HK-2 (cell line): Measurements from ENCODE around the gene SLFN14.
"Not testable (repeated sequence)": the region's sequence is repeated elsewhere in the genome, so short reads cannot be mapped to it uniquely, and the experiment has no call there.

Source experiments
- DNase-seq: peaks from one replicate; pipeline ENCODE4 v3.0.0-alpha.2; 2018; ENCODE audit not compliant: unreplicated experiment

SLFN14 gene

DNA sequence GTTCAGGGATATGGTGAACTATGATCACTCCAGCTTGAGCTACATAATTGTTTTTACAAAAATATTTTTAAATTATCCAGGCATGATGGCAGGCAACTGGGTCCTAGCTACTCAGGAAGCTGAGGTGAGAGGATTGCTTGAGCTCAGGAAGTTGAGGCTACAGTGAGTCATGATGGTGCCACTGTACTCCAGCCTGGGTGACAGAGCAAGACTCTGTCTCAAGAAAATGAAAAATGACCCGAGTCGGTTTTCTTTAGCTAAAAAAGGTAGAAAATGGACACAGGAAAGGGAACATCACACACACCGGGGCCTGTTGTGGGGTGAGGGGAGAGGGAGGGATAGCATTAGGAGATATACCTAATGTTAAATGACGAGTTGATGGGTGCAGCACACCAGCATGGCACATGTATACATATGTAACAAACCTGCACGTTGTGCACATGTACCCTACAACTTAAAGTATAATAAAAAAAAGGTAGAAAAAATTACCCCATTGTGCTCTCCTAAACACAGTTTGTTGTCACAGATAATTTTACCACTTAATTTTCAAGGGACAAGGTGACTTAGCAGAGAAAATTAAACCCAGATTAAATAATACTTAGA is 38.9 kb downstream of the SLFN14 start:
- DNase-seq = not testable (repeated sequence)

DNA sequence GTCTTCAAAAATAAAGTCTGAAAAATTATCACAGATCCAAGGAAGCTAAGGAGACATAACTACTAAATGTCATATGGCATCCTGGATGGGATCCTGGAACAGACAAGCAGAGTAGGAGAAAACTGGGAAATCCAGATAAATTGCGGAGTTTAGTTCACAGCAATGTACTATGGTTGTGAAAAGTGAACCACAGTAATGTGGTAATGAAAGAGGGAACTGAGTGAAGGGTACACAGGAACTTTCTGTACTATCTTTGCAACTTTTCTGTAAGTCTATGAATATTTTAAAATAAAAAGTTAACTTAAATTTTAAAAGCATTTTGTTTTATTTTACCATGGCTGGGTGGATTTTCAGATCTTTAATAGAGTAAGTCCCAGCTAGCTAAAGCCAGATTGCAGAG is 39.5 kb downstream of the SLFN14 start:
- DNase-seq = no peak

DNA sequence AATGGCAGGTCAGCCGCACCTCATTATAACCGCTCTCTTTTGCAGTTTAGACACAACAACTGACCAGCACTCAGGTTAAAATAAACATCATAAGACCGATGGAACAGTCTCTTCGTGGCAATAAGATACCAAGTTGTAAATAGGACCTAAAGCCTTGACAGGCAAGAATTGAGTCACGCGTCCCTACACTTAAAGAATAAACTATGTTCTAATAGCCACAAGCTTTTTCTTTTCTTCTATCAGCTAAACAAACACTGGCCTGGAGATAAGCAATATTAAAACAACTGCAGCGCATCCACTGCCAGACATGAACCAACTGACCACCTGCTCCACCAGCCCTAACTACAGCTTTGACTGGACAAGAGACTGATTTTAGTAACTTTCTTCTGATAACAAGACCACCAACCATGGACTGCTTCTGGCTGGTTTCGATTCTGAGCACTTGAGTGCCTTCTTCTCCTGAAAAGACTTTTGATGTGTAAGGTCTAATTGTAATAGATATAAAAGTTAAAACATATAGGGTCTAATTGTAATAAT is 40.6 kb downstream of the SLFN14 start:
- DNase-seq = no peak

DNA sequence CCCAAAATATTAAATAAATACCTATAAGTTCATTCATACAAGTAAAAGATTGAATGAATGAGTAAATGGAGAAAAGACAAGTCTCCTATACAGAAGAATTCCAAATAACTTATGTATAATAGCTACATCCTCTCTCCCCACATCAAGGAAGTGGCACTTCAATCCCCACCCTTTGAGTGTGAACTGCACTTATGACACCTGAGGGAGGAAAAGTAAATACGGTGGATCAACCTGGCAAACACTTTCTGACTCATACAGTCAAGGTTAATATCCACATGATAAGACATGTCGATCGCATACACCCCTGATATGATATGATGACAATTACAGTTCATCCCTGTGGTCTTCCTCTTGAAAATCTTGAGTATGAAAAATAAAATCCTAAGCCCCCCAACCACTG is 41.2 kb downstream of the SLFN14 start:
- no peak for DNase-seq

- DNase-seq = not testable (repeated sequence)
Observed at GRCh38 chr17:35518431-35518830, 42.2 kb downstream of the SLFN14 start.

- no peak for DNase-seq
Observed at GRCh38 chr17:35515027-35515426, 45.6 kb downstream of the SLFN14 start.

- DNase-seq = no peak
Observed at GRCh38 chr17:35514564-35514963, 46.1 kb downstream of the SLFN14 start.
